Hematopoietic multipotent progenitor cell treated with erythropoietin and hydrocortisone succinate and interleukin-3 and kit ligand, for 17 days (in vitro differentiated cells): ENCODE results near the gene MROH8.

ENCODE experiments used
- DNase-seq: peaks from one replicate; pipeline ENCODE4 v3.0.0-alpha.2; 2015; ENCODE audit warnings: low spot score

Gene MROH8

GRCh38 chr20:37178839-37179682 lies at the start of gene MROH8, which contains the start of gene RPN2:
Gene MROH8 (minus strand): TSS chr20:37179548.
Gene RPN2 (plus strand): TSS chr20:37179330. CDS start chr20:37179357, 27 bp downstream.
- peak; percentile 95 for DNase-seq

GRCh38 chr20:37228656-37229055 lies 49.3 kb upstream of the MROH8 start:
- no peak for DNase-seq

GRCh38 chr20:37228082-37228481 lies 48.7 kb upstream of the MROH8 start:
- no peak for DNase-seq

- DNase-seq, result no peak
These were observed 47.5 kb upstream of the MROH8 start for GRCh38 chr20:37226889-37227288.

- DNase-seq, result no peak
These were observed 45.8 kb upstream of the MROH8 start for GRCh38 chr20:37225146-37225545.

- DNase-seq, result no peak
These were observed 43.7 kb upstream of the MROH8 start for GRCh38 chr20:37223053-37223452.

- DNase-seq, result no peak
These were observed 42.7 kb upstream of the MROH8 start for GRCh38 chr20:37222086-37222485.

- no peak for DNase-seq
These were observed 41.4 kb upstream of the MROH8 start for GRCh38 chr20:37220731-37221130.

GRCh38 chr20:37219751-37220668 lies 40.7 kb upstream of the MROH8 start:
- no peak for DNase-seq

- DNase-seq, result no peak
These were observed 39.6 kb upstream of the MROH8 start for GRCh38 chr20:37218976-37219375.

- DNase-seq, result no peak
These were observed 39.1 kb upstream of the MROH8 start for GRCh38 chr20:37218441-37218840.

GRCh38 chr20:37209661-37210314 lies 30.4 kb upstream of the MROH8 start:
- DNase-seq, result no peak

- no peak for DNase-seq
These were observed 29.8 kb upstream of the MROH8 start for GRCh38 chr20:37209193-37209592.

GRCh38 chr20:37207171-37207570 lies 27.8 kb upstream of the MROH8 start:
- no peak for DNase-seq

GRCh38 chr20:37205794-37206193 lies 26.4 kb upstream of the MROH8 start:
- no peak for DNase-seq

- DNase-seq, result no peak
These were observed 25.8 kb upstream of the MROH8 start for GRCh38 chr20:37205130-37205529.

- no peak for DNase-seq
These were observed 24.7 kb upstream of the MROH8 start for GRCh38 chr20:37204056-37204455.

- peak; percentile 54 for DNase-seq
These were observed 23.1 kb upstream of the MROH8 start for GRCh38 chr20:37202267-37202943.

GRCh38 chr20:37201827-37202162 lies 22.4 kb upstream of the MROH8 start:
- DNase-seq, result no peak

- no peak for DNase-seq
These were observed 21.8 kb upstream of the MROH8 start for GRCh38 chr20:37200926-37201826.

GRCh38 chr20:37200376-37200775 lies 21.0 kb upstream of the MROH8 start:
- DNase-seq, result no peak
